Endothelial cell of umbilical vein (primary cell): ENCODE measurements around the gene ITGAE. TPM values are rescaled to one million over a fixed set of nuclear protein-coding genes. Genes with fewer than 3 reads are reported as not detected.

ENCODE experiments used
- BruUV-seq: library from RNA; stranded (reverse); fragments of 400-500 nt; replicated peaks from 2 replicates; lab custom pipeline; 2021; lab: Mats Ljungman, UMichigan
- CTCF ChIA-PET: fragments of 300-600, 350-600 bp; sonication (Branson Sonifier 250); formaldehyde crosslinking; loops from one replicate; lab custom pipeline; 2021; ENCODE audit warnings: antibody characterized with exemption, inconsistent platforms; lab: Charles Lee
- POLR2A ChIA-PET: fragments of 300-600, 350-600 bp; sonication (Branson Sonifier 250); formaldehyde crosslinking; loops from one replicate; lab custom pipeline; 2021; ENCODE audit warnings: antibody characterized with exemption, inconsistent platforms; lab: Charles Lee
- DNase-seq: peaks from one replicate; pipeline ENCODE4 v3.0.0-alpha.2; 2011; ENCODE audit warnings: low read depth, low spot score
- FAIRE-seq: peaks from 2 replicates; lab custom pipeline; 2011; peaks lifted over from hg19 to GRCh38; lab: Jason Lieb, UNC
- H2AFZ ChIP-seq: 2 replicates; pipeline ENCODE4 v1.6.0; 2012; ENCODE audit warnings: low read depth, low read length, control low read depth, inconsistent platforms
- H3K27ac ChIP-seq: 2 replicates; pipeline ENCODE4 v1.5.1; 2011; ENCODE audit warnings: low read depth, mild to moderate bottlenecking, control low read depth, low read length, moderate library complexity; ENCODE audit not compliant: insufficient read depth
- H3K27me3 ChIP-seq, 2 experiments: 2 replicates each; pipeline versions ENCODE4 v1.6.0 to v1.6.1; 2011; ENCODE audit warnings: low read length in 2 of 2, mixed read lengths in 1 of 2; ENCODE audit not compliant: control insufficient read depth in 2 of 2, insufficient read depth in 2 of 2
- H3K36me3 ChIP-seq, 2 experiments: 2 replicates in 1 of 2; 3 replicates in 1 of 2; pipeline ENCODE4 v1.5.1; 2011; ENCODE audit warnings: low read length in 2 of 2, mild to moderate bottlenecking in 1 of 2, moderate library complexity in 1 of 2; ENCODE audit not compliant: control insufficient read depth in 2 of 2, insufficient read depth in 2 of 2; ENCODE audit errors: extremely low read depth in 1 of 2
- H3K4me1 ChIP-seq: 3 replicates; pipeline ENCODE4 v1.5.1; 2011; ENCODE audit warnings: mild to moderate bottlenecking, low read length; ENCODE audit not compliant: control insufficient read depth, insufficient read depth; ENCODE audit errors: extremely low read depth
- H3K4me2 ChIP-seq: 2 replicates; pipeline ENCODE4 v1.6.1; 2011; ENCODE audit warnings: low read length, control low read depth, mixed read lengths; ENCODE audit not compliant: insufficient read depth
- H3K4me3 ChIP-seq, 3 experiments: fragments of 200-600 bp in 1 of 3; sonication (generic), shearing (Covaris generic) in 1 of 3; replicated peaks in 1 of 3; 2 replicates each; pipeline ENCODE4 v1.5.1; 2011 to 2016; ENCODE audit warnings: control low read depth in 3 of 3, low read length in 3 of 3, mild to moderate bottlenecking in 2 of 3, inconsistent platforms in 1 of 3, low read depth in 1 of 3, moderate library complexity in 1 of 3; ENCODE audit not compliant: insufficient read depth in 1 of 3
- H3K79me2 ChIP-seq: 2 replicates; pipeline ENCODE4 v1.6.0; 2012; ENCODE audit warnings: low read length, inconsistent platforms; ENCODE audit not compliant: control insufficient read depth, insufficient read depth
- H3K9ac ChIP-seq: replicated peaks from 2 replicates; pipeline ENCODE3; 2011; ENCODE audit warnings: low read length, control low read depth; ENCODE audit not compliant: insufficient read depth; ENCODE audit errors: extremely low read depth
- H3K9me1 ChIP-seq: replicated peaks from 3 replicates; pipeline ENCODE4 v1.6.0; 2011; ENCODE audit warnings: mild to moderate bottlenecking, low read length; ENCODE audit not compliant: control insufficient read depth, insufficient read depth; ENCODE audit errors: extremely low read depth
- H3K9me3 ChIP-seq: replicated peaks from 2 replicates; pipeline ENCODE4 v1.5.1; 2012; ENCODE audit warnings: low read length, inconsistent platforms; ENCODE audit not compliant: control insufficient read depth, insufficient read depth
- H4K20me1 ChIP-seq: replicated peaks from 2 replicates; pipeline ENCODE3; 2011; ENCODE audit warnings: mild to moderate bottlenecking, low read length; ENCODE audit not compliant: control insufficient read depth, insufficient read depth; ENCODE audit errors: extremely low read depth
- CTCF ChIP-seq, 2 donors: IDR thresholded peaks; 1 replicate in 1 of 2; 2 replicates in 1 of 2; pipeline ENCODE4 v1.5.1; 2011; ENCODE audit warnings: low read length in 2 of 2, mild to moderate bottlenecking in 2 of 2, moderate library complexity in 2 of 2, control low read depth in 1 of 2, inconsistent platforms in 1 of 2, low read depth in 1 of 2; ENCODE audit not compliant: insufficient read depth in 1 of 2; ENCODE audit errors: extremely low read depth in 1 of 2
- EZH2 ChIP-seq: IDR thresholded peaks from 2 replicates; pipeline ENCODE4 v1.6.1; 2012; ENCODE audit warnings: borderline replicate concordance, low read depth, mild to moderate bottlenecking, moderate library complexity, low read length, inconsistent platforms; ENCODE audit not compliant: severe bottlenecking
- FOS ChIP-seq: IDR thresholded peaks from 2 replicates; pipeline ENCODE4 v1.6.1; 2011; ENCODE audit warnings: mild to moderate bottlenecking, low read length, moderate library complexity, borderline replicate concordance; ENCODE audit not compliant: insufficient read depth
- GATA2 ChIP-seq: IDR thresholded peaks from 2 replicates; pipeline ENCODE4 v1.7.0; 2011; ENCODE audit warnings: low read depth, mild to moderate bottlenecking, moderate library complexity, mixed read lengths, low read length; ENCODE audit not compliant: insufficient read length, insufficient read depth
- JUN ChIP-seq: IDR thresholded peaks from 2 replicates; pipeline ENCODE4 v1.6.1; 2011; ENCODE audit warnings: borderline replicate concordance, low read depth; ENCODE audit not compliant: insufficient read length, insufficient read depth
- MAX ChIP-seq: IDR thresholded peaks from 2 replicates; pipeline ENCODE4 v1.6.1; 2011; ENCODE audit not compliant: insufficient read depth, insufficient read length
- MYC ChIP-seq: IDR thresholded peaks from one replicate; pipeline ENCODE4 v1.6.1; 2011; ENCODE audit warnings: mild to moderate bottlenecking, low read depth, low read length
- POLR2A ChIP-seq: IDR thresholded peaks from 2 replicates; pipeline ENCODE4 v1.6.1; 2012; ENCODE audit warnings: low read depth, mild to moderate bottlenecking, control low read depth, low read length
- POLR2AphosphoS5 ChIP-seq: IDR thresholded peaks from 2 replicates; pipeline ENCODE4 v1.6.1; 2012; ENCODE audit warnings: low read depth, mild to moderate bottlenecking, control low read depth, low read length, moderate library complexity; ENCODE audit not compliant: insufficient read depth
- dilution Hi-C: fragments of 300-500 bp; cut with MboI; formaldehyde crosslinking; loops from one replicate; pipeline ENCODE4 v1.15.0; 2019; ENCODE audit warnings: low sequenced_read_pairs; ENCODE audit not compliant: extremely low pct_ligation_motif_present
- intact Hi-C: fragments of 100-400 bp; cut with micrococcal nuclease; formaldehyde crosslinking; loops from one replicate; pipeline ENCODE4 v1.10.0; 2022
- polyA plus RNA-seq, 4 experiments: library from polyadenylated mRNA; depleted of rRNA in 3 of 4; stranded (reverse) in 3 of 4; unstranded in 1 of 4; fragments of >200 nt; gene quantifications; 2 replicates each; pipeline versions ENCODE4 v1.2.1 to v1.2.3, GENCODE V29; 2011 to 2012; ENCODE audit warnings: missing spikeins in 1 of 4
- total RNA-seq: library from RNA; stranded (reverse); gene quantifications from 2 replicates; pipeline ENCODE4 v1.2.3, GENCODE V29; 2021

Gene ITGAE
- total and polyA plus RNA-seq, 2 donors (not counting 3 experiments of a cell fraction or from before 2014, with no cell fraction given) = 29.6 to 71.6 TPM

- FAIRE-seq (no peak), DNase-seq (no peak)
- H3K4me1 ChIP-seq = no peaks in the 10 kb centered on the region
- CTCF ChIA-PET = interaction anchor here (3.3 kb wide), 1 partner anchor 71 kb away, joined by 12 read pairs; no protein-coding TSS in a partner anchor
- H2AFZ ChIP-seq = no peak overlapping the region
- peaks cover 7 to 24% of the 10 kb centered on the region in 2 experiments for H3K36me3 ChIP-seq
- no peak overlapping the region for H3K9ac ChIP-seq
- no peaks in the 10 kb centered on the region for H3K79me2 ChIP-seq
- no peak overlapping the region for H3K4me2 ChIP-seq
- no peaks in the 10 kb centered on the region for H3K9me3 ChIP-seq
- H4K20me1 ChIP-seq = no peaks in the 10 kb centered on the region
- TF ChIP-seq JUN (no peak), MYC (no peak), POLR2AphosphoS5 (no peak), EZH2 (no peak), FOS (no peak), POLR2A (no peak), MAX (no peak), GATA2 (no peak), CTCF (IDR thresholded peaks at IDR 0.05; ENCODE audit: extremely low read depth in 1 of 2, insufficient read depth in 1 of 2, low read depth in 1 of 2, low read length in 2 of 2) (no peak)
- H3K9me1 ChIP-seq = no peaks in the 10 kb centered on the region
- no peak overlapping the region for H3K27ac ChIP-seq
- no TSS peak for BruUV-seq
- no peaks in the 10 kb centered on the region for H3K27me3 ChIP-seq
- H3K4me3 ChIP-seq = no peak overlapping the region
- intact Hi-C loops (no loop called here), dilution Hi-C loops (no loop called here)
- POLR2A ChIA-PET = interaction anchor here (0.6 kb wide), 1 partner anchor 1588 kb away, joined by 3 read pairs; no protein-coding TSS in a partner anchor
Measured at GRCh38 chr17:3809135-3809534, 8.1 kb upstream of the ITGAE start.
